Activated CD8-positive, alpha-beta T cell treated with anti-CD3 and anti-CD28 coated beads for 36 hours (primary cell): ENCODE results near the gene NECAB2. TPM values are rescaled to one million over a fixed set of nuclear protein-coding genes. Genes with fewer than 3 reads are reported as not detected.

Experiments
- ATAC-seq: fragments of 200-7000 bp; cut with Tn5 transposase; one replicate; pipeline ENCODE4 v1.10.0; 2021; ENCODE audit warnings: mild to moderate bottlenecking, moderate library complexity
- CTCF ChIA-PET: fragments of 350-600 bp; sonication (Branson Sonifier 250); formaldehyde crosslinking; loops from one replicate; lab custom pipeline; 2021; ENCODE audit warnings: antibody characterized with exemption; lab: Charles Lee
- POLR2A ChIA-PET: fragments of 350-600 bp; sonication (Branson Sonifier 250); formaldehyde crosslinking; loops from one replicate; lab custom pipeline; 2021; ENCODE audit warnings: antibody characterized with exemption; lab: Charles Lee
- DNase-seq: peaks from one replicate; pipeline ENCODE4 v3.0.0-alpha.2; 2020
- H3K27ac Mint-ChIP-seq: one replicate; pipeline ENCODE4 v1.8.0; 2021; ENCODE audit warnings: mild to moderate bottlenecking, mixed read lengths
- H3K27me3 Mint-ChIP-seq: one replicate; pipeline ENCODE4 v1.8.0; 2021; ENCODE audit warnings: mixed read lengths
- H3K36me3 Mint-ChIP-seq: one replicate; pipeline ENCODE4 v1.8.0; 2021; ENCODE audit warnings: low read depth, mixed read lengths
- H3K4me1 Mint-ChIP-seq: one replicate; pipeline ENCODE4 v1.8.0; 2021; ENCODE audit warnings: low read depth, mixed read lengths
- H3K4me3 Mint-ChIP-seq: one replicate; pipeline ENCODE4 v1.8.0; 2021; ENCODE audit warnings: mild to moderate bottlenecking, moderate library complexity, mixed read lengths
- H3K9me3 Mint-ChIP-seq: one replicate; pipeline ENCODE4 v1.8.0; 2021; ENCODE audit warnings: mixed read lengths
- intact Hi-C: fragments of 100-400 bp; cut with micrococcal nuclease; formaldehyde crosslinking; loops from one replicate; pipeline ENCODE4 v1.10.0; 2022
- total RNA-seq, 2 experiments: library from RNA; stranded (reverse); gene quantifications; one replicate each; pipeline ENCODE4 v1.2.3, GENCODE V29; 2021
- TF ChIP-seq, protein P1 (sequence below): fragments of 200-600 bp; IDR thresholded peaks from one replicate; pipeline ENCODE4 v1.8.0; 2022; ENCODE audit warnings: antibody characterized with exemption, mild to moderate bottlenecking

The NECAB2 gene
- total RNA-seq, 2 experiments from 2014 or later, result not detected

DNA sequence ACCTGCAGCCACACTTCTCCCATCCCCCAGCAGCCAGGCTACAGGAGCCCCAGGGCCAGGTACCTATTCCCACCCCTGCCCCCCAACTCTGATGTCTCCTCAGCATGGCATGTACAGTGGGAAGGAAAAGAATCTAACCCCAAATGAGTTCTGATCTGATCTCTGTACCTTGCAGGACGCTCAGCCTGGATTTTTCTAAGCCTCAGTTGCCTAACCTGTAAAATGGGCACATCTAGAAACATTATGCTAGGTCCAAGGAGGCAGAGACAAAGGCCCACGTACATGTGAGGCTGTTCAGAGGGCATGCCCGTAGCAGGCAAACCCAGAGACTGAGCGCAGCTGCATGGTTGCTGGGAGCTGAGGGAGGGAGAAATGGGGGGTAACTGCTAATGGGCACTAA, 39.5 kb downstream of the NECAB2 start:
- intact Hi-C loops, result no loop called here

DNA sequence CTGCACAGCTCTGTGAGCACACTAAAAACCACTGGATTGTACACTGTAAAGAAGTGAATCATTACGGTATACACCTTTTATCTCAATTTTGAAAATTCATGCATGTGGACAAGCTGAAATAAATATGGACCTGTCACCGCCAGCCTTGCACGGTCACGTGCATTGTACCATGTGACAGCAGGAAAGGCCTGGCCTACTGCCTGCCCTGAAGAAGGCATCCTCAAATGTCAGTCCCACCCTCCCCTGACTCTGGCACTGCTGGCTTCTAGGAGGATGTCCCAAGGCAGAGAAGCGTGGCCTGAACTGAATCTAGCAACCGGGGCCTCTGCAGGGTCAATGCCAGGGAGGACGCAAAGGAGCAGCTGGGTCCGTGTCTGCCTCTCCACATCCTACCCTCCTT, 39.9 kb downstream of the NECAB2 start:
- no peaks in the 10 kb centered on the region for H3K36me3 Mint-ChIP-seq
- CTCF ChIA-PET, result interaction anchor here (2.0 kb wide), 1 partner anchor 12 kb away, joined by 5 read pairs; no protein-coding TSS in a partner anchor
- H3K4me3 Mint-ChIP-seq, result no peak overlapping the region
- intact Hi-C loops, result no loop called here
- H3K27me3 Mint-ChIP-seq, result peaks cover 3% of the 10 kb centered on the region
- H3K4me1 Mint-ChIP-seq, result no peaks in the 10 kb centered on the region
- TF ChIP-seq, protein P1, sequence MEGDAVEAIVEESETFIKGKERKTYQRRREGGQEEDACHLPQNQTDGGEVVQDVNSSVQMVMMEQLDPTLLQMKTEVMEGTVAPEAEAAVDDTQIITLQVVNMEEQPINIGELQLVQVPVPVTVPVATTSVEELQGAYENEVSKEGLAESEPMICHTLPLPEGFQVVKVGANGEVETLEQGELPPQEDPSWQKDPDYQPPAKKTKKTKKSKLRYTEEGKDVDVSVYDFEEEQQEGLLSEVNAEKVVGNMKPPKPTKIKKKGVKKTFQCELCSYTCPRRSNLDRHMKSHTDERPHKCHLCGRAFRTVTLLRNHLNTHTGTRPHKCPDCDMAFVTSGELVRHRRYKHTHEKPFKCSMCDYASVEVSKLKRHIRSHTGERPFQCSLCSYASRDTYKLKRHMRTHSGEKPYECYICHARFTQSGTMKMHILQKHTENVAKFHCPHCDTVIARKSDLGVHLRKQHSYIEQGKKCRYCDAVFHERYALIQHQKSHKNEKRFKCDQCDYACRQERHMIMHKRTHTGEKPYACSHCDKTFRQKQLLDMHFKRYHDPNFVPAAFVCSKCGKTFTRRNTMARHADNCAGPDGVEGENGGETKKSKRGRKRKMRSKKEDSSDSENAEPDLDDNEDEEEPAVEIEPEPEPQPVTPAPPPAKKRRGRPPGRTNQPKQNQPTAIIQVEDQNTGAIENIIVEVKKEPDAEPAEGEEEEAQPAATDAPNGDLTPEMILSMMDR, result no peak
- ATAC-seq, result no peak
- no peak overlapping the region for H3K27ac Mint-ChIP-seq
- POLR2A ChIA-PET, result no interaction called here
- no peak for DNase-seq
- no peaks in the 10 kb centered on the region for H3K9me3 Mint-ChIP-seq

More for the DNA sequence above, 39.5 kb downstream of the NECAB2 start:
- H3K4me1 Mint-ChIP-seq, result no peaks in the 10 kb centered on the region
- peaks cover 3% of the 10 kb centered on the region for H3K27me3 Mint-ChIP-seq
- H3K9me3 Mint-ChIP-seq, result no peaks in the 10 kb centered on the region
- no peaks in the 10 kb centered on the region for H3K36me3 Mint-ChIP-seq
- TF ChIP-seq, protein P1, result no peak
- no peak overlapping the region for H3K27ac Mint-ChIP-seq
- DNase-seq (no peak), ATAC-seq (no peak)
- CTCF ChIA-PET, result interaction anchor here (2.0 kb wide), 1 partner anchor 12 kb away, joined by 5 read pairs; no protein-coding TSS in a partner anchor
- no peak overlapping the region for H3K4me3 Mint-ChIP-seq
- POLR2A ChIA-PET, result no interaction called here

DNA sequence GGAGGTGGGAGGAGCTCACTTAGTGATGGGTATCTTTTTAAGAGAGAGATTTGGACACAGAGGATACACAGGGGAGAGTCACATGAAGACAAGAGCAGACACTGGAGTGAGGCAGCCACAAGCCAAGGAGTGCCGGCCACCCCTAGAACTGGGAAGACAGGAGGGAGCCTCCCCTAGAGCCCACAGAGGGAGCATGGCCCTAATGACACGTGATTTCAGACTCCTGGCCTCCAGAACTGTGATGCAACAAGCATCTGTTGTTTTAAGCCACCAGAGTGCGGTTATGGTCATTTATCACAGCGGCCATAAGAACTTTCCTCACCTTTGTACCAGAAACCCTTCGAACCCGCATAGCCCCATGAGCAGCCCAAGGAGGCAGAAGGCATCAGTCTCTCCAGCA, 41.2 kb downstream of the NECAB2 start:
- ChIA-PET POLR2A (no interaction called here), CTCF (interaction anchor here (2.0 kb wide), 1 partner anchor 13 kb away, joined by 5 read pairs; no protein-coding TSS in a partner anchor)
- Mint-ChIP-seq H3K4me1 (peaks cover 3% of the 10 kb centered on the region), H3K9me3 (no peaks in the 10 kb centered on the region), H3K36me3 (no peaks in the 10 kb centered on the region), H3K27ac (no peak overlapping the region), H3K4me3 (no peak overlapping the region), H3K27me3 (peaks cover 3% of the 10 kb centered on the region)
- TF ChIP-seq, protein P1, result no peak
- DNase-seq (no peak), ATAC-seq (no peak)
- intact Hi-C loops, result no loop called here

DNA sequence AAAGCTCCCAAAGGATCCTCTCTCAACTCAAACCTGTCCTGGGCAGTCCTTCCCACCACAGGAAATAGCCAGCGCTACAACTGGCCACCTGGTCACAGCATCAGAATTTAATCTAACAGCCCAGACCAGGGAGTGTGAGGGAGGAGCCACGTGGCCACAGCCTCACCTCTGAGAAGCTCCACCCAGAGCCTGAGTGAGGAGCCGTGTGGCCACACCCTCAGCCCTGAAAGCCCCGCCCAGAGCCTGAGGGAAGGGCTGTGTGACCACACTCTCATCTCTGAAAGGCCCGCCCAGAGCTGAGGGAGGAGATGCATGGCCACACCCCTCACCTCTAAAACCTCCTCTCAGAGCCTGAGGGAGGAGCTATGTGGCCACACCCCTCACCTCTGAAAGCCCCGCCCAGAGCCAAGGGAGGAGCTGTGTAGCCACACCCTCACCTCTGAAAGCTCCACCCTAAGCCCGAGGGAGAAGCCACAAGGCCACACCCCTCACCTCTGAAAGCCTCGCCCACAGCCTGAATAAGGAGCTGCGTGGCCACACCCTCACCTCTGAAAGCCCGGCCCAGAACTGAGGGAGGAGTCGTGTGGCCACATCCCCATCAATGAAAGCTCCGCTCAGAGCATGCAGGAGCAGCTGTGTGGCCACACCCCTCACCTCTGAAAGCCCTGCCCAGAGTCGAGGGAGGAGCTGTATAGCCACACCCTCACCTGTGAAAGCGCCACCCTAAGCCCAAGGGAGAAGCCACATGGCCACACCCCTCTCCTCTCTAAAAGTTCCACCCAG, 45.9 kb downstream of the NECAB2 start:
- no peak overlapping the region for H3K4me3 Mint-ChIP-seq
- CTCF ChIA-PET, result interaction anchor here (1.0 to 1.2 kb wide), 4 partner anchors 48 to 173 kb away, joined by 3 to 7 read pairs (median 4); partner anchors contain the start of gene TAF1C
- intact Hi-C loops, result no loop called here
- TF ChIP-seq, protein P1, result no peak
- no peaks in the 10 kb centered on the region for H3K9me3 Mint-ChIP-seq
- ATAC-seq, result peak; percentile 89
- POLR2A ChIA-PET, result interaction anchor here (0.7 to 1.5 kb wide), 2 partner anchors 13 to 46 kb away, joined by 3 to 4 read pairs; no protein-coding TSS in a partner anchor
- H3K4me1 Mint-ChIP-seq, result peaks cover 7% of the 10 kb centered on the region
- H3K36me3 Mint-ChIP-seq, result no peaks in the 10 kb centered on the region
- DNase-seq, result peak; percentile 88
- no peak overlapping the region for H3K27ac Mint-ChIP-seq
- H3K27me3 Mint-ChIP-seq, result peaks cover 6% of the 10 kb centered on the region
